SK-N-SH (cell line): Measurements from ENCODE around the gene JAKMIP1.

ENCODE experiments used
- JUND ChIP-seq: IDR thresholded peaks from 2 replicates; pipeline ENCODE4 v1.4.0; 2012
- RAD21 ChIP-seq: IDR thresholded peaks from 2 replicates; pipeline ENCODE4 v1.6.1; 2012; ENCODE audit warnings: mild to moderate bottlenecking, low read length

DNA sequence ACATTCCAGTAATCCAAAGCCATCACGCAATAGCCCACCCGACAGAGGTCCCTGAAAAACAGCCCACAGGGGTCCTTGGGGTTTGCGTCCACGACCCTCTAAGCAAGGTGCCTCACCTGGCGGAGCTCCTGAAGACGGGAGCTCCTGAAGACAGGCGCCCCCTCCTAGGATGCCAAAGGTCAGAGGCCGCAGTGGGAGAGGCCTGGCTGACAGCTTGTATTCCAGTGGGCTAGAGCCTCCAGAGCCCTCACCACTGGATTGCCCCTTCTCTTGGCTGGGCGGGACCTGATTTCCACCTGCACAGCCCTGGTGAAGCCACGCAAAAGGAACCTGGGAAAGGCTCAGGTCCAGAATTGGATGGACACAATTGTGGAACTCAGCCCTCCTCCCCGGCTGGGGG is 39.6 kb upstream of the JAKMIP1 start:
- no peak for TF ChIP-seq JUND
- TF ChIP-seq RAD21, result no peak
